SK-N-SH treated with all-trans-retinoic acid at 6 μM for 48 hours (cell line): ENCODE measurements around the gene RGS6.

ENCODE experiments used
- ATAC-seq: fragments of 200-7000 bp; cut with Tn5 transposase; 3 replicates; pipeline ENCODE4 v1.9.1; 2020; ENCODE audit warnings: mild to moderate bottlenecking, moderate library complexity
- ARNTL ChIP-seq: fragments of 450-650 bp; formaldehyde crosslinking; IDR thresholded peaks from 2 replicates; pipeline ENCODE4 v1.5.0; 2020; ENCODE audit warnings: low read depth, mild to moderate bottlenecking, moderate library complexity, borderline replicate concordance
- BACH2 ChIP-seq: fragments of 250-450 bp; sonication (Bioruptor Pico); IDR thresholded peaks from 2 replicates; pipeline ENCODE4 v1.9.0; 2021; ENCODE audit warnings: mild to moderate bottlenecking, borderline replicate concordance
- CSDC2 ChIP-seq: fragments of 250-450 bp; sonication (Bioruptor Pico); IDR thresholded peaks from 2 replicates; pipeline ENCODE4 v1.5.0; 2020; ENCODE audit warnings: mild to moderate bottlenecking, moderate library complexity
- ESRRG ChIP-seq: fragments of 250-450 bp; sonication (Bioruptor Pico); IDR thresholded peaks from 2 replicates; pipeline ENCODE4 v1.6.1; 2021; ENCODE audit warnings: mild to moderate bottlenecking
- GLIS3 ChIP-seq: fragments of 250-450 bp; sonication (Bioruptor Pico); IDR thresholded peaks from 2 replicates; pipeline ENCODE4 v1.5.0; 2020; ENCODE audit warnings: mild to moderate bottlenecking, moderate library complexity
- ISL1 ChIP-seq: fragments of 250-450 bp; sonication (Bioruptor Pico); IDR thresholded peaks from 2 replicates; pipeline ENCODE4 v2.1.2; 2022; ENCODE audit warnings: mild to moderate bottlenecking, moderate library complexity
- OSR1 ChIP-seq: fragments of 250-450 bp; sonication (Bioruptor Pico); IDR thresholded peaks from 2 replicates; pipeline ENCODE4 v1.8.0; 2022; ENCODE audit warnings: moderate library complexity, mild to moderate bottlenecking, inconsistent platforms
- POU6F1 ChIP-seq: fragments of 250-450 bp; sonication (Bioruptor Pico); IDR thresholded peaks from 2 replicates; pipeline ENCODE4 v1.8.0; 2021; ENCODE audit warnings: low read depth, mild to moderate bottlenecking, moderate library complexity, borderline replicate concordance
- PPARA ChIP-seq: fragments of 250-450 bp; sonication (Bioruptor Pico); IDR thresholded peaks from 2 replicates; pipeline ENCODE4 v1.5.0; 2020; ENCODE audit warnings: mild to moderate bottlenecking, borderline replicate concordance
- RARB ChIP-seq: fragments of 250-450 bp; sonication (Bioruptor Pico); IDR thresholded peaks from 2 replicates; pipeline ENCODE4 v1.8.0; 2021; ENCODE audit warnings: mild to moderate bottlenecking, moderate library complexity
- TCF4 ChIP-seq: fragments of 250-450 bp; sonication (Bioruptor Pico); IDR thresholded peaks from 2 replicates; pipeline ENCODE4 v1.8.0; 2021; ENCODE audit warnings: mild to moderate bottlenecking, moderate library complexity, borderline replicate concordance
- TSHZ2 ChIP-seq: fragments of 250-450 bp; sonication (Bioruptor Pico); IDR thresholded peaks from 2 replicates; pipeline ENCODE4 v1.5.0; 2020; ENCODE audit warnings: mild to moderate bottlenecking, moderate library complexity
- ZC3H10 ChIP-seq: fragments of 250-450 bp; sonication (Bioruptor Pico); IDR thresholded peaks from 2 replicates; pipeline ENCODE4 v1.5.1; 2021; ENCODE audit warnings: mild to moderate bottlenecking, moderate library complexity
- ZFP3 ChIP-seq: fragments of 250-450 bp; sonication (Bioruptor Pico); IDR thresholded peaks from 2 replicates; pipeline ENCODE4 v1.5.0; 2020; ENCODE audit warnings: mild to moderate bottlenecking, moderate library complexity
- ZFP30 ChIP-seq: fragments of 450-650 bp; formaldehyde crosslinking; IDR thresholded peaks from 2 replicates; pipeline ENCODE4 v1.5.0; 2022; ENCODE audit warnings: mild to moderate bottlenecking, moderate library complexity
- ZNF565 ChIP-seq: fragments of 450-650 bp; formaldehyde crosslinking; conservative IDR thresholded peaks from 2 replicates; pipeline ENCODE4 v1.5.0; 2020; ENCODE audit warnings: low read depth, mild to moderate bottlenecking, moderate library complexity
- ZNF70 ChIP-seq: fragments of 450-650 bp; formaldehyde crosslinking; IDR thresholded peaks from 2 replicates; pipeline ENCODE4 v1.5.0; 2020; ENCODE audit warnings: mild to moderate bottlenecking, moderate library complexity
- ZNF8 ChIP-seq: fragments of 450-650 bp; formaldehyde crosslinking; IDR thresholded peaks from 2 replicates; pipeline ENCODE4 v1.5.0; 2020; ENCODE audit warnings: mild to moderate bottlenecking, moderate library complexity
- TF ChIP-seq, protein P1 (sequence below): fragments of 250-450 bp; sonication (Bioruptor Pico); IDR thresholded peaks from 2 replicates; pipeline ENCODE4 v1.5.1; 2021; ENCODE audit warnings: mild to moderate bottlenecking, moderate library complexity
- TF ChIP-seq, protein P2 (sequence below): fragments of 250-450 bp; sonication (Bioruptor Pico); IDR thresholded peaks from 2 replicates; pipeline ENCODE4 v1.5.1; 2020; ENCODE audit warnings: low read depth, mild to moderate bottlenecking, moderate library complexity

Gene RGS6

DNA sequence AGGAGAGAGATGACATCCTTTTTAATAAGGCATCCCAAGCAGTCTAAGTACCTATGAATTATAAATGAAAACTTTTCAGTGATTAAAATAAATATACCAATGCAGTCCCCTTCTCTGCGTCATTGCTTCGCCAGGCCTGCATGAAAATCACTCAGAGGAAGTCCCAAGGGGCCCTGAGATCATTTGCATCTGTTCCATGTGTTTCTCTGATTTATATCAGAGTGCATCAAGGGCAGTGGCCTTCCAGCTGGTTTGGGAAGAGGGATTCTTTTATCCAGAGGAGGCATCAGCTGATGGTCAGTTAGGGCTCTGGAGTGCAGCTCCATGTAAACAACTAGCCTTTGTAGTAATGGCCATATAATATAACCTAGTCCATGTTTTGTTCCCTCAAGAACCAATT is 210.1 kb downstream of the RGS6 start:
- ATAC-seq: no peak
- no peak for TF ChIP-seq ZFP30 (CRISPR knock-in tag)
- TF ChIP-seq, protein P1, sequence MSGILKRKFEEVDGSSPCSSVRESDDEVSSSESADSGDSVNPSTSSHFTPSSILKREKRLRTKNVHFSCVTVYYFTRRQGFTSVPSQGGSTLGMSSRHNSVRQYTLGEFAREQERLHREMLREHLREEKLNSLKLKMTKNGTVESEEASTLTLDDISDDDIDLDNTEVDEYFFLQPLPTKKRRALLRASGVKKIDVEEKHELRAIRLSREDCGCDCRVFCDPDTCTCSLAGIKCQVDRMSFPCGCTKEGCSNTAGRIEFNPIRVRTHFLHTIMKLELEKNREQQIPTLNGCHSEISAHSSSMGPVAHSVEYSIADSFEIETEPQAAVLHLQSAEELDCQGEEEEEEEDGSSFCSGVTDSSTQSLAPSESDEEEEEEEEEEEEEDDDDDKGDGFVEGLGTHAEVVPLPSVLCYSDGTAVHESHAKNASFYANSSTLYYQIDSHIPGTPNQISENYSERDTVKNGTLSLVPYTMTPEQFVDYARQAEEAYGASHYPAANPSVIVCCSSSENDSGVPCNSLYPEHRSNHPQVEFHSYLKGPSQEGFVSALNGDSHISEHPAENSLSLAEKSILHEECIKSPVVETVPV: no peak
- TF ChIP-seq RARB (CRISPR knock-in tag): no peak
- TF ChIP-seq, protein P2, sequence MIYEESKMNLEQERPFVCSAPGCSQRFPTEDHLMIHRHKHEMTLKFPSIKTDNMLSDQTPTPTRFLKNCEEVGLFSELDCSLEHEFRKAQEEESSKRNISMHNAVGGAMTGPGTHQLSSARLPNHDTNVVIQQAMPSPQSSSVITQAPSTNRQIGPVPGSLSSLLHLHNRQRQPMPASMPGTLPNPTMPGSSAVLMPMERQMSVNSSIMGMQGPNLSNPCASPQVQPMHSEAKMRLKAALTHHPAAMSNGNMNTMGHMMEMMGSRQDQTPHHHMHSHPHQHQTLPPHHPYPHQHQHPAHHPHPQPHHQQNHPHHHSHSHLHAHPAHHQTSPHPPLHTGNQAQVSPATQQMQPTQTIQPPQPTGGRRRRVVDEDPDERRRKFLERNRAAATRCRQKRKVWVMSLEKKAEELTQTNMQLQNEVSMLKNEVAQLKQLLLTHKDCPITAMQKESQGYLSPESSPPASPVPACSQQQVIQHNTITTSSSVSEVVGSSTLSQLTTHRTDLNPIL (CRISPR knock-in tag): no peak
- no peak for TF ChIP-seq TSHZ2
- no peak for TF ChIP-seq GLIS3 (CRISPR knock-in tag)
- TF ChIP-seq OSR1 (CRISPR knock-in tag): no peak
- TF ChIP-seq CSDC2 (CRISPR knock-in tag): no peak
- no peak for TF ChIP-seq ZFP3 (CRISPR knock-in tag)
- no peak for TF ChIP-seq ARNTL
- TF ChIP-seq POU6F1 (CRISPR knock-in tag): no peak
- no peak for TF ChIP-seq ZNF8 (CRISPR knock-in tag)
- TF ChIP-seq PPARA: no peak
- TF ChIP-seq ZC3H10 (CRISPR knock-in tag): no peak
- TF ChIP-seq, all 23 proteins: peak for 0

- TF ChIP-seq OSR1 (CRISPR knock-in tag) (no peak), ZNF8 (CRISPR knock-in tag) (no peak), ZNF70 (CRISPR knock-in tag) (no peak), ZFP3 (CRISPR knock-in tag) (no peak), PPARA (no peak), CSDC2 (CRISPR knock-in tag) (no peak), ZNF565 (CRISPR knock-in tag) (no peak), TCF4 (no peak), ZFP30 (CRISPR knock-in tag) (no peak), ISL1 (CRISPR knock-in tag) (no peak), GLIS3 (CRISPR knock-in tag) (no peak), BACH2 (no peak), POU6F1 (CRISPR knock-in tag) (no peak), ESRRG (no peak), ZC3H10 (CRISPR knock-in tag) (no peak)
- TF ChIP-seq, protein P2 (CRISPR knock-in tag): no peak
- ATAC-seq: no peak
Observed at GRCh38 chr14:72146241-72146640, 214.0 kb downstream of the RGS6 start.
